WTC11 (cell line): Measurements from ENCODE around the gene SNX8. TPM values are rescaled to one million over a fixed set of nuclear protein-coding genes. Genes with fewer than 3 reads are reported as not detected.

Experiments used
- ATAC-seq: fragments of 200-7000 bp; cut with Tn5 transposase; 2 replicates; pipeline ENCODE4 v1.10.0; 2021; ENCODE audit warnings: mild to moderate bottlenecking, moderate library complexity
- CTCF ChIA-PET: fragments of 300-600 bp; sonication (Branson Sonifier 250); formaldehyde crosslinking; loops from one replicate; lab custom pipeline; 2021; ENCODE audit warnings: antibody characterized with exemption; lab: Charles Lee
- POLR2A ChIA-PET: fragments of 350-600 bp; sonication (Branson Sonifier 250); formaldehyde crosslinking; loops from one replicate; lab custom pipeline; 2021; ENCODE audit warnings: antibody characterized with exemption; lab: Charles Lee
- DNase-seq: peaks from one replicate; pipeline ENCODE4 v3.0.0; 2021; ENCODE audit warnings: low spot score
- H3K27ac Mint-ChIP-seq: 2 replicates; pipeline ENCODE4 v1.8.0; 2021; ENCODE audit warnings: mixed read lengths
- H3K27me3 Mint-ChIP-seq: 2 replicates; pipeline ENCODE4 v1.8.0; 2021; ENCODE audit warnings: low read depth, mild to moderate bottlenecking, moderate library complexity, mixed read lengths
- H3K36me3 Mint-ChIP-seq: 2 replicates; pipeline ENCODE4 v1.8.0; 2021; ENCODE audit warnings: mixed read lengths
- H3K4me1 Mint-ChIP-seq: 2 replicates; pipeline ENCODE4 v1.8.0; 2022; ENCODE audit warnings: mixed read lengths
- H3K4me3 Mint-ChIP-seq: 2 replicates; pipeline ENCODE4 v1.8.0; 2021; ENCODE audit warnings: mild to moderate bottlenecking, moderate library complexity, mixed read lengths
- H3K9me3 Mint-ChIP-seq: 2 replicates; pipeline ENCODE4 v1.8.0; 2021; ENCODE audit warnings: mixed read lengths
- ATF6 ChIP-seq: sonication (generic); formaldehyde crosslinking; IDR thresholded peaks from 2 replicates; pipeline ENCODE4 v1.8.1; 2023; ENCODE audit warnings: mild to moderate bottlenecking, missing genetic modification reagents
- ERG ChIP-seq: fragments of 250-450 bp; sonication (Bioruptor Pico); IDR thresholded peaks from 2 replicates; pipeline ENCODE4 v1.8.0; 2021; ENCODE audit warnings: mild to moderate bottlenecking
- GTF2I ChIP-seq: fragments of 250-450 bp; sonication (Bioruptor Pico); conservative IDR thresholded peaks from 2 replicates; pipeline ENCODE4 v1.4.0; 2021; ENCODE audit warnings: mild to moderate bottlenecking
- HMGA2 ChIP-seq: fragments of 250-450 bp; sonication (Bioruptor Pico); IDR thresholded peaks from 2 replicates; pipeline ENCODE4 v1.4.0; 2021; ENCODE audit warnings: mild to moderate bottlenecking, moderate library complexity
- NFE2L1 ChIP-seq: sonication (generic); formaldehyde crosslinking; IDR thresholded peaks from 2 replicates; pipeline ENCODE4 v1.8.1; 2023; ENCODE audit warnings: missing genetic modification reagents
- NFYB ChIP-seq: sonication (generic); formaldehyde crosslinking; conservative IDR thresholded peaks from 2 replicates; pipeline ENCODE4 v1.8.0; 2022; ENCODE audit warnings: low read depth, missing genetic modification reagents
- NR1H2 ChIP-seq: sonication (generic); formaldehyde crosslinking; IDR thresholded peaks from 2 replicates; pipeline ENCODE4 v1.9.0; 2021; ENCODE audit warnings: mild to moderate bottlenecking, moderate library complexity, missing genetic modification reagents
- OVOL2 ChIP-seq: fragments of 250-450 bp; sonication (Bioruptor Pico); IDR thresholded peaks from 2 replicates; pipeline ENCODE4 v1.9.0; 2021; ENCODE audit warnings: mild to moderate bottlenecking, borderline replicate concordance
- PRDM15 ChIP-seq: sonication (generic); formaldehyde crosslinking; IDR thresholded peaks from 2 replicates; pipeline ENCODE4 v1.8.0; 2022; ENCODE audit warnings: missing genetic modification reagents
- SMAD3 ChIP-seq: sonication (generic); formaldehyde crosslinking; IDR thresholded peaks from 2 replicates; pipeline ENCODE4 v1.8.0; 2022; ENCODE audit warnings: missing genetic modification reagents, mild to moderate bottlenecking, borderline replicate concordance
- SOX15 ChIP-seq: fragments of 250-450 bp; sonication (Bioruptor Pico); IDR thresholded peaks from 2 replicates; pipeline ENCODE4 v1.9.0; 2021; ENCODE audit warnings: mild to moderate bottlenecking
- TEAD4 ChIP-seq: sonication (generic); formaldehyde crosslinking; IDR thresholded peaks from 2 replicates; pipeline ENCODE4 v1.8.0; 2022; ENCODE audit warnings: mild to moderate bottlenecking, missing genetic modification reagents
- ZBTB43 ChIP-seq: sonication (generic); formaldehyde crosslinking; IDR thresholded peaks from 2 replicates; pipeline ENCODE4 v1.8.1; 2023; ENCODE audit warnings: mild to moderate bottlenecking, missing genetic modification reagents
- ZNF121 ChIP-seq: sonication (generic); formaldehyde crosslinking; IDR thresholded peaks from 2 replicates; pipeline ENCODE4 v1.8.0; 2023; ENCODE audit warnings: missing genetic modification reagents
- ZNF423 ChIP-seq: fragments of 250-450 bp; sonication (Bioruptor Pico); IDR thresholded peaks from 2 replicates; pipeline ENCODE4 v2.1.2; 2022; ENCODE audit warnings: mild to moderate bottlenecking, moderate library complexity
- ZSCAN18 ChIP-seq: fragments of 250-450 bp; sonication (Bioruptor Pico); IDR thresholded peaks from 2 replicates; pipeline ENCODE4 v2.1.2; 2022; ENCODE audit warnings: mild to moderate bottlenecking, moderate library complexity
- total RNA-seq: library from RNA; stranded (reverse); gene quantifications from 3 replicates; pipeline ENCODE4 v1.2.3, GENCODE V29; 2021
- TF ChIP-seq, protein P1 (sequence below): fragments of 250-450 bp; sonication (Bioruptor Pico); IDR thresholded peaks from 2 replicates; pipeline ENCODE4 v1.9.0; 2021; ENCODE audit warnings: mild to moderate bottlenecking
- TF ChIP-seq, protein P2 (sequence below): sonication (generic); formaldehyde crosslinking; IDR thresholded peaks from 2 replicates; pipeline ENCODE4 v1.8.0; 2022; ENCODE audit warnings: mild to moderate bottlenecking, missing genetic modification reagents

SNX8 gene
- total RNA-seq, 1 experiment from 2014 or later, result 50.8 TPM

DNA sequence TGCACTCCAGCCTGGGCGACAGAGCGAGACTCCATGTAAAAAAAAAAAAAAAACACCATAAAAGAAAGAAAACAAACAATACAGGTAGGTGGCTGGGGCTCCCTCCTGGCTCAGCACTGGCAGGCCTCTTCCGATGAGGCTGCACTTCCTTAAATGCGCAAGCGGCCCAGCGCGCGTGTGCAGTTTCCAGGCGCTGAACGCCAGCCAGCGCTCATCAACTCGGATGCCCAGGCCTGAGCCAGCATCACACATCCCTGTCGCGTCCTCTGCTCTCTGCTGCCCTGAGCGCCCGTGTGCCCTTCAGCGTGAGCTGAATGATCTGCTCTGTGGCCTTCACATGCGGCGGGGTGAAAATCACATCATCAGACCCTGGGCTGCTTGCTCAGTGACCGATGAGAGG lies 40.4 kb downstream of the SNX8 start:
- ChIA-PET CTCF (interaction anchor here (0.9 kb wide), 1 partner anchor 74 kb away, joined by 7 read pairs; no protein-coding TSS in a partner anchor), POLR2A (no interaction called here)
- peaks cover 15% of the 10 kb centered on the region for H3K36me3 Mint-ChIP-seq
- TF ChIP-seq NFYB (CRISPR knock-in tag), result no peak
- no peak for TF ChIP-seq GTF2I
- TF ChIP-seq HMGA2 (CRISPR knock-in tag), result no peak
- TF ChIP-seq, protein P1, sequence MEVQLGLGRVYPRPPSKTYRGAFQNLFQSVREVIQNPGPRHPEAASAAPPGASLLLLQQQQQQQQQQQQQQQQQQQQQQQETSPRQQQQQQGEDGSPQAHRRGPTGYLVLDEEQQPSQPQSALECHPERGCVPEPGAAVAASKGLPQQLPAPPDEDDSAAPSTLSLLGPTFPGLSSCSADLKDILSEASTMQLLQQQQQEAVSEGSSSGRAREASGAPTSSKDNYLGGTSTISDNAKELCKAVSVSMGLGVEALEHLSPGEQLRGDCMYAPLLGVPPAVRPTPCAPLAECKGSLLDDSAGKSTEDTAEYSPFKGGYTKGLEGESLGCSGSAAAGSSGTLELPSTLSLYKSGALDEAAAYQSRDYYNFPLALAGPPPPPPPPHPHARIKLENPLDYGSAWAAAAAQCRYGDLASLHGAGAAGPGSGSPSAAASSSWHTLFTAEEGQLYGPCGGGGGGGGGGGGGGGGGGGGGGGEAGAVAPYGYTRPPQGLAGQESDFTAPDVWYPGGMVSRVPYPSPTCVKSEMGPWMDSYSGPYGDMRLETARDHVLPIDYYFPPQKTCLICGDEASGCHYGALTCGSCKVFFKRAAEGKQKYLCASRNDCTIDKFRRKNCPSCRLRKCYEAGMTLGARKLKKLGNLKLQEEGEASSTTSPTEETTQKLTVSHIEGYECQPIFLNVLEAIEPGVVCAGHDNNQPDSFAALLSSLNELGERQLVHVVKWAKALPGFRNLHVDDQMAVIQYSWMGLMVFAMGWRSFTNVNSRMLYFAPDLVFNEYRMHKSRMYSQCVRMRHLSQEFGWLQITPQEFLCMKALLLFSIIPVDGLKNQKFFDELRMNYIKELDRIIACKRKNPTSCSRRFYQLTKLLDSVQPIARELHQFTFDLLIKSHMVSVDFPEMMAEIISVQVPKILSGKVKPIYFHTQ (CRISPR knock-in tag), result no peak
- no peak for TF ChIP-seq ZNF423 (CRISPR knock-in tag)
- no peak for TF ChIP-seq NFE2L1 (CRISPR knock-in tag)
- TF ChIP-seq OVOL2 (CRISPR knock-in tag), result no peak
- TF ChIP-seq TEAD4, result no peak
- no peak for TF ChIP-seq ATF6 (CRISPR knock-in tag)
- no peak for TF ChIP-seq ZSCAN18 (CRISPR knock-in tag)
- no peak for TF ChIP-seq ERG (CRISPR knock-in tag)
- TF ChIP-seq, protein P2, sequence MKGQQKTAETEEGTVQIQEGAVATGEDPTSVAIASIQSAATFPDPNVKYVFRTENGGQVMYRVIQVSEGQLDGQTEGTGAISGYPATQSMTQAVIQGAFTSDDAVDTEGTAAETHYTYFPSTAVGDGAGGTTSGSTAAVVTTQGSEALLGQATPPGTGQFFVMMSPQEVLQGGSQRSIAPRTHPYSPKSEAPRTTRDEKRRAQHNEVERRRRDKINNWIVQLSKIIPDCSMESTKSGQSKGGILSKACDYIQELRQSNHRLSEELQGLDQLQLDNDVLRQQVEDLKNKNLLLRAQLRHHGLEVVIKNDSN (CRISPR knock-in tag), result no peak
- no peak for TF ChIP-seq PRDM15 (CRISPR knock-in tag)
- no peak for TF ChIP-seq SMAD3
- TF ChIP-seq NR1H2 (CRISPR knock-in tag), result no peak
- no peak for TF ChIP-seq SOX15 (CRISPR knock-in tag)
- TF ChIP-seq ZNF121 (CRISPR knock-in tag), result no peak
- TF ChIP-seq ZBTB43 (CRISPR knock-in tag), result no peak
- H3K4me3 Mint-ChIP-seq, result no peak overlapping the region
- ATAC-seq (no peak), DNase-seq (no peak)
- H3K27me3 Mint-ChIP-seq, result no peaks in the 10 kb centered on the region
- peak overlapping the region; percentile 94; the same call in 1 of the 2 replicates for H3K27ac Mint-ChIP-seq
- no peaks in the 10 kb centered on the region for H3K9me3 Mint-ChIP-seq
- peaks cover 21% of the 10 kb centered on the region for H3K4me1 Mint-ChIP-seq
